Fibroblast of skin of left biceps (primary cell): ENCODE measurements around the gene ELP2.
A peak's percentile ranks its signal among the peaks of the same experiment; 100 is the strongest.
"Not testable (repeated sequence)": the region's sequence is repeated elsewhere in the genome, so short reads cannot be mapped to it uniquely, and the experiment has no call there.

Experiments used
- DNase-seq, 2 experiments: peaks; one replicate each; pipeline ENCODE4 v3.0.0-alpha.2; 2013; ENCODE audit warnings: low read depth in 2 of 2

ELP2 gene

GRCh38 chr18:36158266-36158867 is 28.7 kb downstream of the ELP2 start:
- DNase-seq: peak; percentile 49 to 62

- no peak for DNase-seq
Measured at GRCh38 chr18:36160959-36161371, 31.3 kb downstream of the ELP2 start.

- DNase-seq: no peak
Measured at GRCh38 chr18:36162981-36163380, 33.3 kb downstream of the ELP2 start.

- no peak for DNase-seq
Measured at GRCh38 chr18:36167692-36168218, 38.1 kb downstream of the ELP2 start.

GRCh38 chr18:36168296-36168695 is 38.6 kb downstream of the ELP2 start:
- not testable (repeated sequence) for DNase-seq

- DNase-seq: no peak
Measured at GRCh38 chr18:36169938-36170337, 40.2 kb downstream of the ELP2 start.

GRCh38 chr18:36175481-36175880 is 45.8 kb downstream of the ELP2 start:
- DNase-seq: no peak

- no peak for DNase-seq
Measured at GRCh38 chr18:36176177-36176584, 46.5 kb downstream of the ELP2 start.

- DNase-seq: no peak
Measured at GRCh38 chr18:36176711-36177110, 47.0 kb downstream of the ELP2 start.

GRCh38 chr18:36177913-36178312 is 48.2 kb downstream of the ELP2 start:
- DNase-seq: no peak

GRCh38 chr18:36179562-36180355 is 50.1 kb downstream of the ELP2 start:
- peak; percentile 46 to 56 for DNase-seq

GRCh38 chr18:36181441-36181840 is 51.7 kb downstream of the ELP2 start:
- no peak for DNase-seq

GRCh38 chr18:36181898-36182506 is 52.3 kb downstream of the ELP2 start:
- DNase-seq: no peak

GRCh38 chr18:36183033-36183432 is 53.3 kb downstream of the ELP2 start:
- no peak for DNase-seq

GRCh38 chr18:36183987-36184386 is 54.3 kb downstream of the ELP2 start:
- DNase-seq: no peak

- DNase-seq: no peak
Measured at GRCh38 chr18:36185157-36185556, 55.5 kb downstream of the ELP2 start.

GRCh38 chr18:36185901-36186460 is 56.3 kb downstream of the ELP2 start:
- DNase-seq: no peak

- DNase-seq: no peak
Measured at GRCh38 chr18:36186461-36187192, 56.9 kb downstream of the ELP2 start.

GRCh38 chr18:36187193-36187825 is 57.6 kb downstream of the ELP2 start, which contains the start of gene MOCOS:
TSS of gene MOCOS (plus strand) at chr18:36187497. CDS start at chr18:36187540, 43 bp downstream.
- no peak for DNase-seq

GRCh38 chr18:36187826-36188721 is 58.4 kb downstream of the ELP2 start:
- no peak for DNase-seq
